SK-N-SH (cell line): ENCODE measurements around the gene QKI.

Experiments
- FOXM1 ChIP-seq: IDR thresholded peaks from 2 replicates; pipeline ENCODE4 v1.4.0; 2012; ENCODE audit warnings: low read depth, mild to moderate bottlenecking
- REST ChIP-seq: IDR thresholded peaks from 2 replicates; pipeline ENCODE4 v1.6.1; 2012; ENCODE audit warnings: mild to moderate bottlenecking, low read depth, low read length, moderate library complexity

GRCh38 chr6:163446549-163446948 is 32.0 kb downstream of the QKI start:
- TF ChIP-seq REST (no peak), FOXM1 (no peak)
